GM18520 (cell line): ENCODE data around the gene C3orf20.

Experiments used
- ATAC-seq: cut with Tn5 transposase; IDR thresholded peaks from one replicate; pipeline ENCODE4 v1.9.1; 2021; ENCODE audit not compliant: unreplicated experiment

C3orf20 gene

GRCh38 chr3:14674841-14675240 lies at the start of gene C3orf20:
C3orf20 (plus strand) TSS chr3:14675141; CDS start chr3:14682714, 7,573 bp downstream.
- ATAC-seq, result no peak

GRCh38 chr3:14625443-14625842 lies 49.5 kb upstream of the C3orf20 start:
- no peak for ATAC-seq

GRCh38 chr3:14627815-14628214 lies 47.1 kb upstream of the C3orf20 start:
- ATAC-seq, result no peak

- no peak for ATAC-seq
Measured at GRCh38 chr3:14628406-14628805, 46.5 kb upstream of the C3orf20 start.

- no peak for ATAC-seq
Measured at GRCh38 chr3:14630404-14631100, 44.4 kb upstream of the C3orf20 start.

GRCh38 chr3:14631101-14631497 lies 43.8 kb upstream of the C3orf20 start:
- no peak for ATAC-seq

- ATAC-seq, result no peak
Measured at GRCh38 chr3:14631687-14632441, 43.1 kb upstream of the C3orf20 start.

- no peak for ATAC-seq
Measured at GRCh38 chr3:14632442-14632930, 42.5 kb upstream of the C3orf20 start.

- ATAC-seq, result no peak
Measured at GRCh38 chr3:14633417-14633816, 41.5 kb upstream of the C3orf20 start.

- ATAC-seq, result no peak
Measured at GRCh38 chr3:14633819-14634424, 41.0 kb upstream of the C3orf20 start.

- no peak for ATAC-seq
Measured at GRCh38 chr3:14634763-14635400, 40.1 kb upstream of the C3orf20 start.

GRCh38 chr3:14636496-14637087 lies 38.3 kb upstream of the C3orf20 start:
- ATAC-seq, result no peak

- no peak for ATAC-seq
Measured at GRCh38 chr3:14640157-14640562, 34.8 kb upstream of the C3orf20 start.

GRCh38 chr3:14640734-14641133 lies 34.2 kb upstream of the C3orf20 start:
- no peak for ATAC-seq

GRCh38 chr3:14641346-14641745 lies 33.6 kb upstream of the C3orf20 start:
- ATAC-seq, result no peak

GRCh38 chr3:14645453-14645852 lies 29.5 kb upstream of the C3orf20 start:
- no peak for ATAC-seq

GRCh38 chr3:14646131-14646573 lies 28.8 kb upstream of the C3orf20 start:
- no peak for ATAC-seq

- ATAC-seq, result no peak
Measured at GRCh38 chr3:14646589-14647413, 28.1 kb upstream of the C3orf20 start.

- ATAC-seq, result no peak
Measured at GRCh38 chr3:14647976-14648955, 26.7 kb upstream of the C3orf20 start.
